ENCODE measurements around the gene UGGT2.
"Not testable (repeated sequence)": the region's sequence is repeated elsewhere in the genome, so short reads cannot be mapped to it uniquely, and the experiment has no call there.

UGGT2 gene

DNA sequence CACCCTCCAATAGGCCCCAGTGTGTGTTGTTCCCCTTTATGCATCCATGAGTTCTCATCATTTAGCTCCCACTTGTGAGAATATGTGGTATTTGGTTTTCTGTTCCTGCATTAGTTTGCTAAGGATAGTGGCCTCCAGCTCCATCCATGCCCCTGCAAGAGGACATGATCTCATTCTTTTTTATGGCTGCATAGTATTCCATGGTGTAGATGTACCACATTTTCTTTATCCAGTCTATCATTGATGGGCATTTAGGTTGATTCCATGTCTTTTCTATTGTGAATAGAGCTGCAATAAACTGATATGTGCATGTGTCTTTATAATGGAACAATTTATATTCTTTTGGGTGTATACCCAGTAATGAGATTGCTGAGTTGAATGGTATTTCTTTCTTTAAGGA lies 263.9 kb downstream of the UGGT2 start:
- not testable (repeated sequence) for FAIRE-seq

DNA sequence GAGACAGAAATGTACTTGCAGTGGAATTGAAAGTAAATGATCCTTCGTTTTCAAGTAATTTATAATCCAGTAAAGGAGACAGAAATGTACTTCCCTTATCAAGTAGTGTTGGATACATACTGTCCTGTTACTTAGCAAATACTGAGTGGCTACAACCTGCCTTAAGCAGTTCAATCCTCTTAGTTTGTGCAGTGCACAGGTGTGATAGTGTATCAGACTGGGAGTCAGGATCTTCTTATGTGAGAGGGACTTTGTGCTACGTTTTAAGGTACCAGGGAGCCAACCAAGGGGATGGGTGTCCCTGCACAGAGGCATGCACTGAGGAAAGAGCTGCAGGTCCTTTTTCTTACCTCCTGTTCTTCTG lies 265.1 kb downstream of the UGGT2 start:
- FAIRE-seq, result no peak

DNA sequence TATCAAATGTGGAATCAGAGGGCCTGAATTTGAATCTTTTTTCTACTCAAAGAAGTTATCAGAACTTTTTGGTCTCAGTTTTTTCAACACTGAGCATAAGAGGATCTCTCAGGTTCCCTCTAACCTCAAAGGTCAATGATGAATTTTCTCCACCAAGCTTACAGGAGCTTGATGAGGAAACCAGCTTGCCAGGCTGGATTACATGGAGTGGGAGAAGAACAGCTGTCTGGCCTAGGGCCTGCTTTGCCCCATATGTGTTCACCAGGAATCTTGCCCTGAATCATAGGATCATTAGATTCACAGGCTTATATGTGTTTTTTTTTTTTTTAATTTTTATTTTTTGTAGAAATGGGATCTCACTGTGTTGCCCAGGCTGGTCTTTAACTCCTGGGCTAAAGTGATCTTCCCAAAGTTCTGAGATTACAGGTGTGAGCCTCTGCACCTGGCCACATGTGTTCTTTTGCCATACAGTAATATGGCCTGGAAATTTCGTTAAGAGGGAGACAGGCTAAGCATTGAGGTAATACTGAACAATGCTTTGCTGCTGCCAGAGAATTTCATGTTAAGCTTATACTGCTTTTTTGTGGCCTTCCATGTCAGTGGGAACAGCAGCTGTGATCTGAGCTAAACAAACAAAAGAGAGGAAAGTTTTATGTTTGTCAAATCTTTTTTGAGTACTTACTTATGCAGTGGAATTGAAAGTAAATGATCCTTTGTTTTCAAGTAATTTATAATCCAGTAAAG lies 265.7 kb downstream of the UGGT2 start:
- no peak for FAIRE-seq

DNA sequence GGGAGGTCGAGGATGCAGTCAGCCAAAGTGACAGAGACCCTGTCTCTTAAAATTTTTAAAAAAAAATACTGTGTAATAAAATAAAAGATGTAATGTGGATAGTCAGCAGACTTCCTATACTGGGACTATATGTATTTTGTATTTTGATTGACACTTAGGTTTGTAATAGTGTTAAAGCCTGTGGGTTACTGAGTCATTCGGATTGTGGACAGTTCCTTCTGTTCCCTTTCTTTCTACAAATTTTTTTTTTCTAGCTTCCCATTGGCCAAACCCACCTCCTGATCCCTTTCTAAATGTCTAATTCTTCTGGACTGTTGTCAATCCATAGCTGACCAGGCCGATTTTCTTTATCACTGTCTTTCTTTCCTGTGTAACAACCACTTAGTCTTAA lies 268.3 kb downstream of the UGGT2 start:
- FAIRE-seq, result no peak

DNA sequence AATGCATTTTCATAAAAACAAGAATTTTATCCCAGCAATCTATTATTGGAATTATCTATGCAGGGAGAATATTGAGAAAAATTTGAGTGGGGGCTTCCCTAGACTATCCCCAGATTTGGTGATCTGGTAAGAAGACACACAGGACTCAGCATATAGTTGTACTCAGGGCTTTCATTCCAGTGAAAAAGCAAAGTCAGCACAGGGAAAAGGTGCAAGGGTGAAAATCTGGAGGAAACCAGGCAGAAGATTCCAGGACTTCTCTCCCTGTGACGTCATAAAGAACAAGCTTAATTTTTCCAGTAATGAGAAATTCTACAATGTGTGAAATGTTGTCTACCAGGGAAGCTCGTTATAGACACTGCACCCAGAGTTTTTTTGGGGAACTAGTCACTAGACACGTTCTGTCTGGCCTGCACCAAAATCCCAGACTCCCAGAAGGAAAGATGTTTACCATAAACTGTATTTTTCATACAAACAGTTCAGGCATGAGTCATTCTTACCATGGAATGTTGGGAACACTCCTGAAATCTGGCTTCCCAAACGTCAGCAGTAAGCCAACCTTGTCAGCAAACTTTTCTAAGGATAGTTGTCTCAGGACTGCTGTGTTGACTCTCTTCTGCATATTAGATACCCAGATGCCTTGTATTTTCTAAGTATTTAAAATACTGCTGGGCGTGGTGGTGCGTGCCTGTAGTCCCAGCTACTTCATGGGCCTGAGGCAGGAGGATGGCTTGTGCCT lies 268.9 kb downstream of the UGGT2 start:
- no peak for FAIRE-seq

DNA sequence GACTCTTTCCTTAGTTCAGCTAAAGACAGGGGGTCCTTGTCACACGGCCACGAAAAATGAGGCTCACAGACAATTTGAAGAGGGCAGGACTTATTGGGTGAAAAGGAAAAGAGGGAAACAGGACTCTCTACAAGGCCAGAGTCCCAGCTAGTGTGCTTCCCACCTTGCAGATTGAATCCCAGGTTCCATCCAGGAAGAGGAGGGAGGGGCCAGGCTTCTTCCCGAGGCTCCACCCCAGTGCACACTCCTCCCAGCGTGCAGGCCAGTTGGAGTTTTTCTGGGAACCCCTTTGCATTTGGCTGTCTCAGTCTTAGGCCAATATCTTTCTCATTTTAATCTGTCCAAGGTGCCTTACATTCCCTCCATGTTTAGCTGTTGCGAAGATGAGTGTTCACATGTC lies 269.5 kb downstream of the UGGT2 start:
- no peak for FAIRE-seq

DNA sequence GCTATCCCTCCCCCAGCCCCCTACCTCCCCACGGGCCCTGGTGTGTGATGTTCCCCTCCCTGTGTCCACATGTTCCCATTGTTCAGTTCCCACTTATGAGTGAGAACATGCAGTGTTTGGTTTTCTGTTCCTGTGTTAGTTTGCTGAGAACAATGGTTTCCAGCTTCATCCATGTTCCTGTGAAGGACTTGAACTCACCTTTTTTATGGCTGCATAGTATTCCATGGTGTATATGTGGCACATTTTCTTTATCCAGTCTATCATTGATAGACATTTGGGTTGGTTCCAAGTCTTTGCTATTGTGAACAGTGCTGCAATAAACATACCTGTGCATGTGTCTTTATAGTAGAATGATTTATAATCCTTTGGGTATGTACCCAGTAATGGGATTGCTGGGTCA lies 271.3 kb downstream of the UGGT2 start:
- FAIRE-seq, result not testable (repeated sequence)

DNA sequence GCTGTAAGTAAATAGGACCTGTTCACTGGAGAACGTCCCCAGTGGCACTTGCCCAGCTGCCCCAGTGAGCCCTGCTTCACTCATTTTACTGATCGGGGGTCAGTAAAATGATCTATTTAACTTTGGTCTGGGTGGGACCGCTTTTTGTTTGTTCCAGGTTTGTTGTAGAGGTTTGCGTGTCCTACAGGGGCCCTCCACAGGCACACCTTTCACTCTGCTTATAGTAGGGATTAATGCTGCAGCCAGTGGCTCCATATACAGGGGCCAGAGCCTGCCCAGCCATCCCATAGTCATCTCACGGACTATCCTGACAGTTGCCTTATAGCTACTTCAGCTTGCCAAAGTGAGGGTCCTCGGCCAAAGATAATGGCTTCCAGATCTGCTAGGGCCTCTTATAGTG lies 272.2 kb downstream of the UGGT2 start:
- FAIRE-seq, result no peak

DNA sequence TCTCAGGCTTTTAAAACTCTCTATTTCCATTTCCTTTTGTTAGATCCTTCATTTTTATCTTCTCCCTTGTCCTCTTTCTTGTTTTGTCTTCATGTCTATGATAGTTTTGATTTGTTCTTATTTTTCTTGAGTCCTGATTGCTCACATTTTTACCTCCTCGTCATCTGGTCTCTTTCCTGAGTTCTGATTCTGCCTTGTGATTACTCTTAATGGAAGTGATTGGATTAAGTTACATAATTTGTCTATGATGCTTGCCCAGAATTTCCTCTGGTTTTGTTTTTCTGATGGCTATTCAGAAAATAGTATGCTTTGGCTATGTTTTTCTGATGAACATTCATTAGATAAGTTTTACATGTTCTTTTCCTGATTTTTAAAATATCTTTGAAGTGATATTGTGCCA lies 273.7 kb downstream of the UGGT2 start:
- no peak for FAIRE-seq

DNA sequence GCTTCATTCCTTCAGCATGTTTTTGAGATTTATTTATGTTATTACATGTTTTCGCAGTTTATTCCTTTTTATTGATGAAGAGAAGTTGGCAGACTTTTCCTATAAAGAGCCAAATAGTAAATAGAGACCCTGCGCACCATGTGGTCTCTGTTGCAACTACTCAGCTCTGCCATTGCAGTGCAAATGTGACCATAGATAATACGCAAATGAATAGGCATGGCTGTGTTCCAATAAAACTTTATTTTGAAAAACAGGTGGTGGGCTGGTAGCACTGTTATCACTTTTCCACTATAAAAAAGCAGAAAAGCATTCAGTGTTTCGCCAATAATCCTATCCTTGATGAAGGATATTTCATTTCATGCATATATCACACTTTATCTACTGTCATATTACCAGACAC lies 281.3 kb downstream of the UGGT2 start:
- FAIRE-seq, result no peak

DNA sequence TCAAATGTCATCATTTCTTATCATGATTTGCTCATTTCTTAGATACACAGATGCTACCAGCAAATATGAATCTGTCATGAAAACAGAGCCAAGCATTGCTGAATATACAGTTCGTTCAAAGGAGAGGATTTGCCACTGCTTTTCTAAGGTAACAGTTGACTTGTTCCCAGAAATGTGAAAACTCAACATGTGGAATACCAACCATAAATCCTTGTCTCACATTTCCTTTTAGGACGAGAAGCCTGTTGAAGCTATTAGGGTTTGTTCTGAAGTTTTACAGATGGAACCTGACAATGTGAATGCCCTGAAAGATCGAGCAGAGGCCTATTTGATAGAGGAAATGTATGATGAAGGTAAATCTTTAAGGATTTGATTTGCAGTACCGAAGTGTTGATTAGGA lies 289.6 kb downstream of the UGGT2 start:
- no peak for FAIRE-seq

DNA sequence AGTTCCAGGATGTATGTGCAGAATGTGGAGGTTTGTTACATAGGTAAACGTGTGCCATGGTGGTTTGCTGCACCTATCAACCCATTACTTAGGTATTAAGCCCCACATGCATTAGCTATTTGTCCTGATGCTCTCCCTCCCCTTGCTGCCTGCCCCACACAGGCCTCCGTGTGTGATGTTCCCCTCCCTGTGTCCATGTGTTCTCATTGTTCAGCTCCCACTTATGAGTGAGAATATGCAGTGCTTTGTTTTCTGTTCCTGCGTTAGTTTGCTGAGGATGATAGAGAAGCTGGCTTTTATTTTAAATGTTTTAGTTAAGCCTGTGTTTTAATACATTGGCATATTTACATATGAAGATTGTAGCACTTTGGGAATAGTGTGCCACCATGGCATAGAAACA lies 290.6 kb downstream of the UGGT2 start:
- not testable (repeated sequence) for FAIRE-seq

DNA sequence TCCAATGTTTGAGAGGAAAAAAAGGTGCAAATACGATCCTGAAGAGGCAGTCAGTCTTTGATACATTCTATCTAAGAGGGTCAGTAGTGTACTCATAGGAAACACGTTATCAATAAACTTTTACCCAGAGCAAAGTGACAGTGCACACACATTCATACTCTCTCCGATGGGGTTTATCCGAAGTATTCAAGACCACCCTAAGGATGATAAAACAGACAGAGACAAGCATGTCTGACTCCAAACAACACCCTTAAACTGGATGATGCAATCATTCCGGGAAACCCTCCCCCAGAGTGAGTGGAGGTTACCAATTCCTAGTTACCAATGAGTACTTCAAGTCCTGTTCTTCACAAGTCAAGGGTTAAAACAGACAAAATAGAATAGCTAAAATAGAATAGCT lies 297.1 kb downstream of the UGGT2 start:
- no peak for FAIRE-seq

DNA sequence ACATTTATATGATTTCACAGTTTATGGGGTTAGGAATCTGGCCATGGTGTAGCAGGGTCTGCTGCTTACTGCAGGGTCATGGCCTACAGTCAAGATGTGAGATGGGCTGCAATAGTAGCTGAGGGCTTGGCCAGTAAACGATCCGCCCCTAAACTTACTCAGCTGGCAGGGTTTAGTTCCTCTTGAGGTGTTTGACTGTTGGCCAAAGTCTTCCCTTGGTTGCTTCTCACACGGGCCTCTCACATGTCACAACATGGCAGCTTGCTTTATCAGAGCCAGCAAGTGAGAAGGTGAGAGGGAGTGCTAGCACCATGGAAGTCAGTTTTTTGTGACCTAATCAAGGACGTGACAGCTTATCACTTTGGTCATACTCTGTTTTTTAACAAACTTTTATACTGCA lies 299.1 kb downstream of the UGGT2 start:
- FAIRE-seq, result no peak

DNA sequence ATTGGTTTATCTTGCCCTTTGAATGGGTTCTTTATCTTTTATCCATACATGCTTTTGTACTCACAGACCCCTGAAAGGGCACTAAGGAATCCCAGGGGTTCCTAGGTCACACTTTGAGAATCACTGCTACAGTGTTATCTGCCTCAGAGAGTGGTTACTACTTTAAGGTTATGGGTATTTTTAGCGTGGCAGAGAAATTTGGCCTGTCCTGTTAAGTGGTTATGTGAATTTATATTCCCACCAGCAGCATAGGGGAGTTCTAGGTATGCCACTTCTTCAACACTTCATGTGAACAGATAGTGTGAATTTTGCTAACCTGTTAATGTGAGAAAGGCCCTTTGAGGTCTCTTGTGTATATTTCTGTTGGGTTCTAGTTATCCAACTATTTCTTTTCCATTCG lies 300.5 kb downstream of the UGGT2 start:
- FAIRE-seq, result no peak

Measured in endometrium (tissue), 2 donors.